Measurements from ENCODE around the gene LENG9. TPM values are rescaled to one million over a fixed set of nuclear protein-coding genes. Genes with fewer than 3 reads are reported as not detected.

The LENG9 gene
- total and polyA plus RNA-seq, 2 of the 13 experiments (the other 11 are each of a cell fraction or from before 2014, with no cell fraction given), result 0.75 to 2.9 TPM

DNA sequence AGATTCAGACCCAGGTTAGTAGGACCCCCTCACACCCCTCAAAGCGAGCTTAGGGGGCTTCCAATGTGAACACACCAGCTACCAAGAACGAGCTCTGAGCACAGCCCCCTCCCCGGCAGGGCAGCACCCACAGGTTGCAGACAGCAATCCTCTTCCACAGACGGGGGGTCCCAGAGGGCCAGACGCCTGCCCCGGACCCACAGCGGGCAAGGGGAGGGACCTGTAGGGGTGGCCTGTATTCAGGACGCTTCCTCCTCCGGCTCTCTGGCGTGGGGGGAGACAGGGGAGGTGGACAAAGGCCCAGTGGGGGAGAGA lies 43.6 kb downstream of the LENG9 start (continued):
- no peak for TF ChIP-seq NR1H2 (CRISPR knock-in tag; IDR thresholded peaks at IDR 0.05; ENCODE audit: borderline replicate concordance, low read depth)
- TF ChIP-seq ZNF619 (CRISPR knock-in tag; IDR thresholded peaks at IDR 0.05), result no peak
- TF ChIP-seq RBFOX2 (IDR thresholded peaks at IDR 0.05; ENCODE audit: low read depth, low read length), result peak; percentile 60
- no peak for TF ChIP-seq SP4 (CRISPR knock-in tag; IDR thresholded peaks at IDR 0.05)
- no peak for TF ChIP-seq ZMYM3 (CRISPR knock-in tag; IDR thresholded peaks at IDR 0.05)
- no peak for TF ChIP-seq NFKB2 (CRISPR knock-in tag; IDR thresholded peaks at IDR 0.05; ENCODE audit: borderline replicate concordance)
- no peak for TF ChIP-seq PHF5A (CRISPR knock-in tag; IDR thresholded peaks at IDR 0.05; ENCODE audit: low read depth, unreplicated experiment)
- TF ChIP-seq ZNF460 (CRISPR knock-in tag; IDR thresholded peaks at IDR 0.05; ENCODE audit: borderline replicate concordance), result no peak
- TF ChIP-seq HNRNPLL (IDR thresholded peaks at IDR 0.05; ENCODE audit: low read depth, low read length, poor library complexity, severe bottlenecking), result peak; percentile 55
- no peak for TF ChIP-seq ZFX (CRISPR knock-in tag; IDR thresholded peaks at IDR 0.05; ENCODE audit: low read depth)
- no peak for TF ChIP-seq ZNF773 (CRISPR knock-in tag; IDR thresholded peaks at IDR 0.05; ENCODE audit: borderline replicate concordance)
- TF ChIP-seq HNRNPH1 (optimal IDR thresholded peaks at IDR 0.05; ENCODE audit: low read depth, low read length), result no peak
- TF ChIP-seq DNMT3B (CRISPR knock-in tag; conservative IDR thresholded peaks at IDR 0.05), result no peak
- no peak for TF ChIP-seq ZNF772 (CRISPR knock-in tag; IDR thresholded peaks at IDR 0.05)
- no peak for TF ChIP-seq ZNF678 (CRISPR knock-in tag; IDR thresholded peaks at IDR 0.05)
- TF ChIP-seq ZNF33A (CRISPR knock-in tag; IDR thresholded peaks at IDR 0.05; ENCODE audit: borderline replicate concordance), result no peak
- TF ChIP-seq, protein P1, sequence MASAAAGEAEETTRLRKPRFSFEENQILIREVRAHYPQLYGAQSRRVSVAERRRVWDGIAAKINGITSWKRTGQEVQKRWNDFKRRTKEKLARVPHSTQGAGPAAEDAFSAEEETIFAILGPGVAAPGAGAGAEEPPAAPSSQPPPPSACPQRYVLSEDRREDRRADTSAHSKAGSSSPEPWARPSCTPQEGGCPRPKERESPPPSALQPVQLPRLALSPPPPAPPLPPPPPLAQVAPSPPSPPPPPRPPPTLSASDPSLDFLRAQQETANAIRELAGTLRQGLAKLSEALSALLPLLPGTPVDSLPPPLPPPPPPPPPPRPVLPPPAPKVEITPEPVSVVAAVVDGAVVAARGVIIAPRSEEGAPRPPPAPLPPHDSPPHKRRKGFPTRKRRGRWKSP (CRISPR knock-in tag; IDR thresholded peaks at IDR 0.05), result no peak
- no peak for TF ChIP-seq RBM39 (IDR thresholded peaks at IDR 0.05; ENCODE audit: low read depth, low read length, poor library complexity, severe bottlenecking)
- no peak for TF ChIP-seq KMT2B (CRISPR knock-in tag; IDR thresholded peaks at IDR 0.05)
- TF ChIP-seq, protein P2, sequence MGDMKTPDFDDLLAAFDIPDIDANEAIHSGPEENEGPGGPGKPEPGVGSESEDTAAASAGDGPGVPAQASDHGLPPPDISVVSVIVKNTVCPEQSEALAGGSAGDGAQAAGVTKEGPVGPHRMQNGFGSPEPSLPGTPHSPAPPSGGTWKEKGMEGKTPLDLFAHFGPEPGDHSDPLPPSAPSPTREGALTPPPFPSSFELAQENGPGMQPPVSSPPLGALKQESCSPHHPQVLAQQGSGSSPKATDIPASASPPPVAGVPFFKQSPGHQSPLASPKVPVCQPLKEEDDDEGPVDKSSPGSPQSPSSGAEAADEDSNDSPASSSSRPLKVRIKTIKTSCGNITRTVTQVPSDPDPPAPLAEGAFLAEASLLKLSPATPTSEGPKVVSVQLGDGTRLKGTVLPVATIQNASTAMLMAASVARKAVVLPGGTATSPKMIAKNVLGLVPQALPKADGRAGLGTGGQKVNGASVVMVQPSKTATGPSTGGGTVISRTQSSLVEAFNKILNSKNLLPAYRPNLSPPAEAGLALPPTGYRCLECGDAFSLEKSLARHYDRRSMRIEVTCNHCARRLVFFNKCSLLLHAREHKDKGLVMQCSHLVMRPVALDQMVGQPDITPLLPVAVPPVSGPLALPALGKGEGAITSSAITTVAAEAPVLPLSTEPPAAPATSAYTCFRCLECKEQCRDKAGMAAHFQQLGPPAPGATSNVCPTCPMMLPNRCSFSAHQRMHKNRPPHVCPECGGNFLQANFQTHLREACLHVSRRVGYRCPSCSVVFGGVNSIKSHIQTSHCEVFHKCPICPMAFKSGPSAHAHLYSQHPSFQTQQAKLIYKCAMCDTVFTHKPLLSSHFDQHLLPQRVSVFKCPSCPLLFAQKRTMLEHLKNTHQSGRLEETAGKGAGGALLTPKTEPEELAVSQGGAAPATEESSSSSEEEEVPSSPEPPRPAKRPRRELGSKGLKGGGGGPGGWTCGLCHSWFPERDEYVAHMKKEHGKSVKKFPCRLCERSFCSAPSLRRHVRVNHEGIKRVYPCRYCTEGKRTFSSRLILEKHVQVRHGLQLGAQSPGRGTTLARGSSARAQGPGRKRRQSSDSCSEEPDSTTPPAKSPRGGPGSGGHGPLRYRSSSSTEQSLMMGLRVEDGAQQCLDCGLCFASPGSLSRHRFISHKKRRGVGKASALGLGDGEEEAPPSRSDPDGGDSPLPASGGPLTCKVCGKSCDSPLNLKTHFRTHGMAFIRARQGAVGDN (CRISPR knock-in tag; IDR thresholded peaks at IDR 0.05), result no peak
- TF ChIP-seq RNF2 (conservative IDR thresholded peaks at IDR 0.05; ENCODE audit: low read depth), result no peak
- TF ChIP-seq PAF1 (CRISPR knock-in tag; IDR thresholded peaks at IDR 0.05), result no peak
- TF ChIP-seq, protein P3, sequence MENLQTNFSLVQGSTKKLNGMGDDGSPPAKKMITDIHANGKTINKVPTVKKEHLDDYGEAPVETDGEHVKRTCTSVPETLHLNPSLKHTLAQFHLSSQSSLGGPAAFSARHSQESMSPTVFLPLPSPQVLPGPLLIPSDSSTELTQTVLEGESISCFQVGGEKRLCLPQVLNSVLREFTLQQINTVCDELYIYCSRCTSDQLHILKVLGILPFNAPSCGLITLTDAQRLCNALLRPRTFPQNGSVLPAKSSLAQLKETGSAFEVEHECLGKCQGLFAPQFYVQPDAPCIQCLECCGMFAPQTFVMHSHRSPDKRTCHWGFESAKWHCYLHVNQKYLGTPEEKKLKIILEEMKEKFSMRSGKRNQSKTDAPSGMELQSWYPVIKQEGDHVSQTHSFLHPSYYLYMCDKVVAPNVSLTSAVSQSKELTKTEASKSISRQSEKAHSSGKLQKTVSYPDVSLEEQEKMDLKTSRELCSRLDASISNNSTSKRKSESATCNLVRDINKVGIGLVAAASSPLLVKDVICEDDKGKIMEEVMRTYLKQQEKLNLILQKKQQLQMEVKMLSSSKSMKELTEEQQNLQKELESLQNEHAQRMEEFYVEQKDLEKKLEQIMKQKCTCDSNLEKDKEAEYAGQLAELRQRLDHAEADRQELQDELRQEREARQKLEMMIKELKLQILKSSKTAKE (CRISPR knock-in tag; IDR thresholded peaks at IDR 0.05; ENCODE audit: borderline replicate concordance), result no peak; the same call in 1 of the 2 replicates
- TF ChIP-seq, protein P4, sequence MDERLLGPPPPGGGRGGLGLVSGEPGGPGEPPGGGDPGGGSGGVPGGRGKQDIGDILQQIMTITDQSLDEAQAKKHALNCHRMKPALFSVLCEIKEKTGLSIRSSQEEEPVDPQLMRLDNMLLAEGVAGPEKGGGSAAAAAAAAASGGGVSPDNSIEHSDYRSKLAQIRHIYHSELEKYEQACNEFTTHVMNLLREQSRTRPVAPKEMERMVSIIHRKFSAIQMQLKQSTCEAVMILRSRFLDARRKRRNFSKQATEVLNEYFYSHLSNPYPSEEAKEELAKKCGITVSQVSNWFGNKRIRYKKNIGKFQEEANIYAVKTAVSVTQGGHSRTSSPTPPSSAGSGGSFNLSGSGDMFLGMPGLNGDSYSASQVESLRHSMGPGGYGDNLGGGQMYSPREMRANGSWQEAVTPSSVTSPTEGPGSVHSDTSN (CRISPR knock-in tag; IDR thresholded peaks at IDR 0.05), result no peak

Measured in HepG2 (cell line).